Endothelial cell of umbilical vein (primary cell): ENCODE measurements around the gene PRKAR1B. TPM values are rescaled to one million over a fixed set of nuclear protein-coding genes. Genes with fewer than 3 reads are reported as not detected.

Experiments
- BruUV-seq: library from RNA; stranded (reverse); fragments of 400-500 nt; replicated peaks from 2 replicates; lab custom pipeline; 2021; lab: Mats Ljungman, UMichigan
- CTCF ChIA-PET: fragments of 300-600, 350-600 bp; sonication (Branson Sonifier 250); formaldehyde crosslinking; loops from one replicate; lab custom pipeline; 2021; ENCODE audit warnings: antibody characterized with exemption, inconsistent platforms; lab: Charles Lee
- POLR2A ChIA-PET: fragments of 300-600, 350-600 bp; sonication (Branson Sonifier 250); formaldehyde crosslinking; loops from one replicate; lab custom pipeline; 2021; ENCODE audit warnings: antibody characterized with exemption, inconsistent platforms; lab: Charles Lee
- DNase-seq: peaks from one replicate; pipeline ENCODE4 v3.0.0-alpha.2; 2011; ENCODE audit warnings: low read depth, low spot score
- FAIRE-seq: peaks from 2 replicates; lab custom pipeline; 2011; peaks lifted over from hg19 to GRCh38; lab: Jason Lieb, UNC
- H2AFZ ChIP-seq: 2 replicates; pipeline ENCODE4 v1.6.0; 2012; ENCODE audit warnings: low read depth, low read length, control low read depth, inconsistent platforms
- H3K27ac ChIP-seq: 2 replicates; pipeline ENCODE4 v1.5.1; 2011; ENCODE audit warnings: low read depth, mild to moderate bottlenecking, control low read depth, low read length, moderate library complexity; ENCODE audit not compliant: insufficient read depth
- H3K27me3 ChIP-seq, 2 experiments: 2 replicates each; pipeline versions ENCODE4 v1.6.0 to v1.6.1; 2011; ENCODE audit warnings: low read length in 2 of 2, mixed read lengths in 1 of 2; ENCODE audit not compliant: control insufficient read depth in 2 of 2, insufficient read depth in 2 of 2
- H3K36me3 ChIP-seq, 2 experiments: 2 replicates in 1 of 2; 3 replicates in 1 of 2; pipeline ENCODE4 v1.5.1; 2011; ENCODE audit warnings: low read length in 2 of 2, mild to moderate bottlenecking in 1 of 2, moderate library complexity in 1 of 2; ENCODE audit not compliant: control insufficient read depth in 2 of 2, insufficient read depth in 2 of 2; ENCODE audit errors: extremely low read depth in 1 of 2
- H3K4me1 ChIP-seq: 3 replicates; pipeline ENCODE4 v1.5.1; 2011; ENCODE audit warnings: mild to moderate bottlenecking, low read length; ENCODE audit not compliant: control insufficient read depth, insufficient read depth; ENCODE audit errors: extremely low read depth
- H3K4me2 ChIP-seq: 2 replicates; pipeline ENCODE4 v1.6.1; 2011; ENCODE audit warnings: low read length, control low read depth, mixed read lengths; ENCODE audit not compliant: insufficient read depth
- H3K4me3 ChIP-seq, 3 experiments: fragments of 200-600 bp in 1 of 3; sonication (generic), shearing (Covaris generic) in 1 of 3; replicated peaks in 1 of 3; 2 replicates each; pipeline ENCODE4 v1.5.1; 2011 to 2016; ENCODE audit warnings: control low read depth in 3 of 3, low read length in 3 of 3, mild to moderate bottlenecking in 2 of 3, inconsistent platforms in 1 of 3, low read depth in 1 of 3, moderate library complexity in 1 of 3; ENCODE audit not compliant: insufficient read depth in 1 of 3
- H3K79me2 ChIP-seq: 2 replicates; pipeline ENCODE4 v1.6.0; 2012; ENCODE audit warnings: low read length, inconsistent platforms; ENCODE audit not compliant: control insufficient read depth, insufficient read depth
- H3K9ac ChIP-seq: replicated peaks from 2 replicates; pipeline ENCODE3; 2011; ENCODE audit warnings: low read length, control low read depth; ENCODE audit not compliant: insufficient read depth; ENCODE audit errors: extremely low read depth
- H3K9me1 ChIP-seq: replicated peaks from 3 replicates; pipeline ENCODE4 v1.6.0; 2011; ENCODE audit warnings: mild to moderate bottlenecking, low read length; ENCODE audit not compliant: control insufficient read depth, insufficient read depth; ENCODE audit errors: extremely low read depth
- H3K9me3 ChIP-seq: replicated peaks from 2 replicates; pipeline ENCODE4 v1.5.1; 2012; ENCODE audit warnings: low read length, inconsistent platforms; ENCODE audit not compliant: control insufficient read depth, insufficient read depth
- H4K20me1 ChIP-seq: replicated peaks from 2 replicates; pipeline ENCODE3; 2011; ENCODE audit warnings: mild to moderate bottlenecking, low read length; ENCODE audit not compliant: control insufficient read depth, insufficient read depth; ENCODE audit errors: extremely low read depth
- EZH2 ChIP-seq: IDR thresholded peaks from 2 replicates; pipeline ENCODE4 v1.6.1; 2012; ENCODE audit warnings: borderline replicate concordance, low read depth, mild to moderate bottlenecking, moderate library complexity, low read length, inconsistent platforms; ENCODE audit not compliant: severe bottlenecking
- FOS ChIP-seq: IDR thresholded peaks from 2 replicates; pipeline ENCODE4 v1.6.1; 2011; ENCODE audit warnings: mild to moderate bottlenecking, low read length, moderate library complexity, borderline replicate concordance; ENCODE audit not compliant: insufficient read depth
- GATA2 ChIP-seq: IDR thresholded peaks from 2 replicates; pipeline ENCODE4 v1.7.0; 2011; ENCODE audit warnings: low read depth, mild to moderate bottlenecking, moderate library complexity, mixed read lengths, low read length; ENCODE audit not compliant: insufficient read length, insufficient read depth
- JUN ChIP-seq: IDR thresholded peaks from 2 replicates; pipeline ENCODE4 v1.6.1; 2011; ENCODE audit warnings: borderline replicate concordance, low read depth; ENCODE audit not compliant: insufficient read length, insufficient read depth
- MAX ChIP-seq: IDR thresholded peaks from 2 replicates; pipeline ENCODE4 v1.6.1; 2011; ENCODE audit not compliant: insufficient read depth, insufficient read length
- MYC ChIP-seq: IDR thresholded peaks from one replicate; pipeline ENCODE4 v1.6.1; 2011; ENCODE audit warnings: mild to moderate bottlenecking, low read depth, low read length
- POLR2A ChIP-seq: IDR thresholded peaks from 2 replicates; pipeline ENCODE4 v1.6.1; 2012; ENCODE audit warnings: low read depth, mild to moderate bottlenecking, control low read depth, low read length
- POLR2AphosphoS5 ChIP-seq: IDR thresholded peaks from 2 replicates; pipeline ENCODE4 v1.6.1; 2012; ENCODE audit warnings: low read depth, mild to moderate bottlenecking, control low read depth, low read length, moderate library complexity; ENCODE audit not compliant: insufficient read depth
- dilution Hi-C: fragments of 300-500 bp; cut with MboI; formaldehyde crosslinking; loops from one replicate; pipeline ENCODE4 v1.15.0; 2019; ENCODE audit warnings: low sequenced_read_pairs; ENCODE audit not compliant: extremely low pct_ligation_motif_present
- intact Hi-C: fragments of 100-400 bp; cut with micrococcal nuclease; formaldehyde crosslinking; loops from one replicate; pipeline ENCODE4 v1.10.0; 2022
- polyA plus RNA-seq, 4 experiments: library from polyadenylated mRNA; depleted of rRNA in 3 of 4; stranded (reverse) in 3 of 4; unstranded in 1 of 4; fragments of >200 nt; gene quantifications; 2 replicates each; pipeline versions ENCODE4 v1.2.1 to v1.2.3, GENCODE V29; 2011 to 2012; ENCODE audit warnings: missing spikeins in 1 of 4
- total RNA-seq: library from RNA; stranded (reverse); gene quantifications from 2 replicates; pipeline ENCODE4 v1.2.3, GENCODE V29; 2021
- TF ChIP-seq, protein P1 (sequence below), 2 donors: IDR thresholded peaks; 1 replicate in 1 of 2; 2 replicates in 1 of 2; pipeline ENCODE4 v1.5.1; 2011; ENCODE audit warnings: low read length in 2 of 2, mild to moderate bottlenecking in 2 of 2, moderate library complexity in 2 of 2, control low read depth in 1 of 2, inconsistent platforms in 1 of 2, low read depth in 1 of 2; ENCODE audit not compliant: insufficient read depth in 1 of 2; ENCODE audit errors: extremely low read depth in 1 of 2

Gene PRKAR1B
- total and polyA plus RNA-seq, 2 donors (not counting 3 experiments of a cell fraction or from before 2014, with no cell fraction given) = 15.4 to 29.2 TPM

GRCh38 chr7:756231-756927 lies 29.3 kb upstream of the PRKAR1B start:
- Histone ChIP-seq H3K4me1 (no peaks in the 10 kb centered on the region), H3K27me3 (no peaks in the 10 kb centered on the region), H4K20me1 (no peaks in the 10 kb centered on the region), H3K27ac (no peak overlapping the region), H3K9me1 (no peaks in the 10 kb centered on the region), H3K36me3 (peaks cover 5 to 46% of the 10 kb centered on the region in 2 experiments), H3K4me3 (no peak overlapping the region), H3K79me2 (no peaks in the 10 kb centered on the region), H3K4me2 (no peak overlapping the region), H3K9me3 (no peaks in the 10 kb centered on the region), H3K9ac (no peak overlapping the region), H2AFZ (no peak overlapping the region)
- DNase-seq (no peak), FAIRE-seq (no peak)
- dilution Hi-C loops = no loop called here
- POLR2A ChIA-PET = no interaction called here
- TF ChIP-seq, protein P1, sequence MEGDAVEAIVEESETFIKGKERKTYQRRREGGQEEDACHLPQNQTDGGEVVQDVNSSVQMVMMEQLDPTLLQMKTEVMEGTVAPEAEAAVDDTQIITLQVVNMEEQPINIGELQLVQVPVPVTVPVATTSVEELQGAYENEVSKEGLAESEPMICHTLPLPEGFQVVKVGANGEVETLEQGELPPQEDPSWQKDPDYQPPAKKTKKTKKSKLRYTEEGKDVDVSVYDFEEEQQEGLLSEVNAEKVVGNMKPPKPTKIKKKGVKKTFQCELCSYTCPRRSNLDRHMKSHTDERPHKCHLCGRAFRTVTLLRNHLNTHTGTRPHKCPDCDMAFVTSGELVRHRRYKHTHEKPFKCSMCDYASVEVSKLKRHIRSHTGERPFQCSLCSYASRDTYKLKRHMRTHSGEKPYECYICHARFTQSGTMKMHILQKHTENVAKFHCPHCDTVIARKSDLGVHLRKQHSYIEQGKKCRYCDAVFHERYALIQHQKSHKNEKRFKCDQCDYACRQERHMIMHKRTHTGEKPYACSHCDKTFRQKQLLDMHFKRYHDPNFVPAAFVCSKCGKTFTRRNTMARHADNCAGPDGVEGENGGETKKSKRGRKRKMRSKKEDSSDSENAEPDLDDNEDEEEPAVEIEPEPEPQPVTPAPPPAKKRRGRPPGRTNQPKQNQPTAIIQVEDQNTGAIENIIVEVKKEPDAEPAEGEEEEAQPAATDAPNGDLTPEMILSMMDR (IDR thresholded peaks at IDR 0.05; ENCODE audit: extremely low read depth in 1 of 2, insufficient read depth in 1 of 2, low read depth in 1 of 2, low read length in 2 of 2) = no peak
- TF ChIP-seq MYC = no peak
- no peak for TF ChIP-seq POLR2AphosphoS5
- no peak for TF ChIP-seq JUN
- no peak for TF ChIP-seq EZH2
- TF ChIP-seq POLR2A = no peak
- no peak for TF ChIP-seq FOS
- TF ChIP-seq GATA2 = no peak
- no peak for TF ChIP-seq MAX
- no TSS peak for BruUV-seq
- intact Hi-C loops = no loop called here
- CTCF ChIA-PET = no interaction called here
